Measurements from ENCODE around the gene COL27A1. TPM values are rescaled to one million over a fixed set of nuclear protein-coding genes. Genes with fewer than 3 reads are reported as not detected.

COL27A1 gene
- total RNA-seq, 3 donors from 2014 or later: 3.1 to 13.6 (median 4.0) TPM

GRCh38 chr9:114341991-114342390, 186.7 kb downstream of the COL27A1 start:
- no peaks in the 10 kb centered on the region for H3K4me1 ChIP-seq (ENCODE audit: low read depth)
- DNase-seq (no peak), ATAC-seq (no peak)
- TF ChIP-seq CTCF (IDR thresholded peaks at IDR 0.05): no peak
- H3K4me3 ChIP-seq: no peak overlapping the region
- peaks cover 11% of the 10 kb centered on the region for H3K36me3 ChIP-seq (ENCODE audit: low read depth)
- intact Hi-C loops (cut with DNase I, micrococcal nuclease): no loop called here
- H3K9me3 ChIP-seq: no peaks in the 10 kb centered on the region

GRCh38 chr9:114342755-114343440, 187.6 kb downstream of the COL27A1 start:
- no peak for TF ChIP-seq CTCF (IDR thresholded peaks at IDR 0.05)
- no peaks in the 10 kb centered on the region for H3K9me3 ChIP-seq
- DNase-seq (no peak), ATAC-seq (no peak)
- H3K36me3 ChIP-seq (ENCODE audit: low read depth): peaks cover 7% of the 10 kb centered on the region
- intact Hi-C loops (cut with DNase I, micrococcal nuclease): no loop called here
- H3K4me1 ChIP-seq (ENCODE audit: low read depth): no peaks in the 10 kb centered on the region
- H3K4me3 ChIP-seq: no peak overlapping the region

GRCh38 chr9:114343471-114344187, 188.3 kb downstream of the COL27A1 start:
- H3K36me3 ChIP-seq (ENCODE audit: low read depth): peaks cover 9% of the 10 kb centered on the region
- H3K4me1 ChIP-seq (ENCODE audit: low read depth): no peaks in the 10 kb centered on the region
- H3K4me3 ChIP-seq: no peak overlapping the region
- DNase-seq: no peak
- intact Hi-C loops (cut with DNase I, micrococcal nuclease): no loop called here
- no peak for ATAC-seq
- TF ChIP-seq CTCF (IDR thresholded peaks at IDR 0.05): no peak
- no peaks in the 10 kb centered on the region for H3K9me3 ChIP-seq

- peaks cover 11% of the 10 kb centered on the region for H3K36me3 ChIP-seq (ENCODE audit: low read depth)
- intact Hi-C loops (cut with DNase I, micrococcal nuclease): no loop called here
These were observed 188.8 kb downstream of the COL27A1 start for GRCh38 chr9:114344188-114344566.

GRCh38 chr9:114344692-114345091, 189.4 kb downstream of the COL27A1 start:
- ATAC-seq (no peak), DNase-seq (no peak)
- intact Hi-C loops (cut with DNase I, micrococcal nuclease): no loop called here
- peaks cover 4% of the 10 kb centered on the region for H3K4me1 ChIP-seq (ENCODE audit: low read depth)
- H3K4me3 ChIP-seq: no peak overlapping the region
- no peaks in the 10 kb centered on the region for H3K9me3 ChIP-seq
- H3K36me3 ChIP-seq (ENCODE audit: low read depth): peaks cover 9% of the 10 kb centered on the region
- no peak for TF ChIP-seq CTCF (IDR thresholded peaks at IDR 0.05)

More at GRCh38 chr9:114344188-114344566, 188.8 kb downstream of the COL27A1 start:
- H3K9me3 ChIP-seq: no peaks in the 10 kb centered on the region
- no peak overlapping the region for H3K4me3 ChIP-seq
- DNase-seq (no peak), ATAC-seq (no peak)
- H3K4me1 ChIP-seq (ENCODE audit: low read depth): peaks cover 2% of the 10 kb centered on the region
- no peak for TF ChIP-seq CTCF (IDR thresholded peaks at IDR 0.05)
